ENCODE data around the gene TSHZ2. TPM values are rescaled to one million over a fixed set of nuclear protein-coding genes. Genes with fewer than 3 reads are reported as not detected.

Gene TSHZ2
- total RNA-seq, 2 experiments from 2014 or later, result 0.13 TPM; not detected in 1

GRCh38 chr20:53222416-53222815, 250.3 kb downstream of the TSHZ2 start:
- Mint-ChIP-seq H3K27ac (no peak overlapping the region), H3K27me3 (ENCODE audit: low read depth) (peaks cover 11% of the 10 kb centered on the region), H3K36me3 (ENCODE audit: low read depth) (no peaks in the 10 kb centered on the region), H3K9me3 (ENCODE audit: insufficient read depth) (no peaks in the 10 kb centered on the region), H3K4me1 (ENCODE audit: low read depth) (no peaks in the 10 kb centered on the region), H3K4me3 (no peak overlapping the region)
- no peak for DNase-seq
- ATAC-seq, result no peak
- ChIA-PET CTCF (interaction anchor here (1.6 kb wide), 1 partner anchor 14 kb away, joined by 4 read pairs; no protein-coding TSS in a partner anchor), POLR2A (no interaction called here)

GRCh38 chr20:53222932-53223331, 250.8 kb downstream of the TSHZ2 start:
- Mint-ChIP-seq H3K4me3 (no peak overlapping the region), H3K9me3 (ENCODE audit: insufficient read depth) (no peaks in the 10 kb centered on the region), H3K36me3 (ENCODE audit: low read depth) (no peaks in the 10 kb centered on the region), H3K27ac (no peak overlapping the region), H3K4me1 (ENCODE audit: low read depth) (no peaks in the 10 kb centered on the region), H3K27me3 (ENCODE audit: low read depth) (peaks cover 11% of the 10 kb centered on the region)
- ChIA-PET CTCF (interaction anchor here (1.0 to 1.6 kb wide), 3 partner anchors 8 to 839 kb away, joined by 3 to 4 read pairs (median 3); no protein-coding TSS in a partner anchor), POLR2A (no interaction called here)
- no peak for DNase-seq
- ATAC-seq, result no peak

DNA sequence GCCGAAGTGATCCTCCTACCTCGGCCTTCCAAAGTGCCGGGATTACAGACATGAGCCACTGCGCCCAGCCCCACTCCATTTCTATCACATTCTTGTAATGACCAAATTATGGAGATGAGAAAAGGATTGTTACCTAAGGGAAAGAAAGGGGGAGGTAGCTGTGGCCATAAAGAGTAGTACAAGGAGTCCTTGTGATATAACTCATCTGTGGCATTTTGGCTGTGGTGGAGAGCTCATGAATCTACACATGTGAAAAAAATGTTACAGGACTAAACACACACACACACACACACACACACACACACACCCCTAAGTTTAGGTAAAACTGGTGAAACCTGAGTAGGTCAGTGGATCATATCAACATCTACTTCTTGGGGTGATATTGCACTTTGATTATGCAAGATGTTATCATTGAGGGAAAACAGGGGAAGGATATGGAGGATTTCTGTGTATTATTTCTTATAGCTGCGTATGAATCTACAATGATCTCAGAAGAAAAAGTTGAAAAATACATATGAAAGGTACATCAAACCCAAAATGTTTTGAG, 251.5 kb downstream of the TSHZ2 start:
- no peaks in the 10 kb centered on the region for H3K4me1 Mint-ChIP-seq (ENCODE audit: low read depth)
- no peak overlapping the region for H3K4me3 Mint-ChIP-seq
- H3K27ac Mint-ChIP-seq, result no peak overlapping the region
- no peak for ATAC-seq
- no peaks in the 10 kb centered on the region for H3K36me3 Mint-ChIP-seq (ENCODE audit: low read depth)
- POLR2A ChIA-PET, result no interaction called here
- CTCF ChIA-PET, result interaction anchor here (1.0 to 1.4 kb wide), 2 partner anchors 9 to 838 kb away, joined by 3 read pairs; no protein-coding TSS in a partner anchor
- H3K27me3 Mint-ChIP-seq (ENCODE audit: low read depth), result peaks cover 11% of the 10 kb centered on the region
- DNase-seq, result no peak
- no peaks in the 10 kb centered on the region for H3K9me3 Mint-ChIP-seq (ENCODE audit: insufficient read depth)

DNA sequence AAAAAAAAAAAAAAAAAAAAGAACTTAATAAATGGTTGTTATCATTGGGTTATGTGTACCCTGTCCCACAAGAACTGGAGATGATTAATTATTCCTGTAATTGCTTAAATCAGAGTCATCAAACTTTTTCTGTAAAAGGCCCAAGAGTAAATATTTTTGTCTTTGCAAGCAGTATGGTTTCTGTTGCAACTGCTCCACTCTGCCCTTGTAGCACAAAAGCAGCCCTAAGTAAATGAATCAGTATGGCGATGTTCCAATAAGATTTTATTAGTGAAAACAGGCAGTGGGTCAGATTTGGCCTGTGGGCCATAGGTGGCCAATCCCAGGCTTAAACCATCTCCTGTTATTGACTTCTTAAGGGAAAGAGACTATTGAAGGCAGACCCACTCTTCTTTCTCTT, 252.7 kb downstream of the TSHZ2 start:
- no peaks in the 10 kb centered on the region for H3K36me3 Mint-ChIP-seq (ENCODE audit: low read depth)
- H3K4me1 Mint-ChIP-seq (ENCODE audit: low read depth), result no peaks in the 10 kb centered on the region
- DNase-seq (no peak), ATAC-seq (no peak)
- H3K27ac Mint-ChIP-seq, result no peak overlapping the region
- H3K27me3 Mint-ChIP-seq (ENCODE audit: low read depth), result peaks cover 11% of the 10 kb centered on the region
- H3K4me3 Mint-ChIP-seq, result no peak overlapping the region
- CTCF ChIA-PET, result no interaction called here
- H3K9me3 Mint-ChIP-seq (ENCODE audit: insufficient read depth), result no peaks in the 10 kb centered on the region
- POLR2A ChIA-PET, result no interaction called here

- POLR2A ChIA-PET, result no interaction called here
- Mint-ChIP-seq H3K27ac (no peak overlapping the region), H3K4me3 (no peak overlapping the region), H3K27me3 (ENCODE audit: low read depth) (peaks cover 13% of the 10 kb centered on the region), H3K4me1 (ENCODE audit: low read depth) (no peaks in the 10 kb centered on the region), H3K9me3 (ENCODE audit: insufficient read depth) (no peaks in the 10 kb centered on the region), H3K36me3 (ENCODE audit: low read depth) (no peaks in the 10 kb centered on the region)
- DNase-seq (no peak), ATAC-seq (no peak)
- CTCF ChIA-PET, result interaction anchor here (1.7 kb wide), 1 partner anchor 10 kb away, joined by 5 read pairs; no protein-coding TSS in a partner anchor
Observed at GRCh38 chr20:53226826-53227225, 254.7 kb downstream of the TSHZ2 start.

GRCh38 chr20:53227523-53227922, 255.4 kb downstream of the TSHZ2 start:
- DNase-seq, result no peak
- H3K27ac Mint-ChIP-seq, result no peak overlapping the region
- peaks cover 11% of the 10 kb centered on the region for H3K27me3 Mint-ChIP-seq (ENCODE audit: low read depth)
- no peaks in the 10 kb centered on the region for H3K4me1 Mint-ChIP-seq (ENCODE audit: low read depth)
- no peak for ATAC-seq
- ChIA-PET CTCF (no interaction called here), POLR2A (no interaction called here)
- H3K36me3 Mint-ChIP-seq (ENCODE audit: low read depth), result no peaks in the 10 kb centered on the region
- H3K9me3 Mint-ChIP-seq (ENCODE audit: insufficient read depth), result no peaks in the 10 kb centered on the region
- no peak overlapping the region for H3K4me3 Mint-ChIP-seq

DNA sequence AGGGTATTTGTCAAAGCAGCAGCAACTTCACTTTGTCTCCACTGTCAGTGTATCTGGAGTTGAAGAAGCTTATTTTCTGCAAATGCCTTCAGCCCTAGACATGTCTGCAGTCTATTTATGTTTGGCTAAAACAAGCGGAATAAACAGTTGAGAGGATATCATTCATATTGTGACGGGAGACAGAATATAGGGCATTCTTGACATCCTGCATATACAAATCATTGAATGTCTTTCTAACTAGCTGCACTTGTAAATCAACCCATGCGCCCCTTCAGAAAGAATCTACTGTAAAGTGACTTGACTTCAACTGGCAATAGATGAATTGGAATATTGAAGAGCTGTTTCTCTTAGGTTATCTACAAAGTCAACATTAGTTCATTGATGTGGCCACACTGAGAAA, 258.9 kb downstream of the TSHZ2 start:
- DNase-seq (no peak), ATAC-seq (no peak)
- Mint-ChIP-seq H3K27me3 (ENCODE audit: low read depth) (peaks cover 5% of the 10 kb centered on the region), H3K9me3 (ENCODE audit: insufficient read depth) (no peaks in the 10 kb centered on the region), H3K36me3 (ENCODE audit: low read depth) (no peaks in the 10 kb centered on the region), H3K27ac (no peak overlapping the region), H3K4me3 (no peak overlapping the region), H3K4me1 (ENCODE audit: low read depth) (no peaks in the 10 kb centered on the region)
- ChIA-PET POLR2A (no interaction called here), CTCF (no interaction called here)

- ATAC-seq, result no peak
- H3K9me3 Mint-ChIP-seq (ENCODE audit: insufficient read depth), result no peaks in the 10 kb centered on the region
- ChIA-PET CTCF (no interaction called here), POLR2A (no interaction called here)
- H3K36me3 Mint-ChIP-seq (ENCODE audit: low read depth), result no peaks in the 10 kb centered on the region
- no peak overlapping the region for H3K27ac Mint-ChIP-seq
- peaks cover 7% of the 10 kb centered on the region for H3K27me3 Mint-ChIP-seq (ENCODE audit: low read depth)
- no peaks in the 10 kb centered on the region for H3K4me1 Mint-ChIP-seq (ENCODE audit: low read depth)
- no peak overlapping the region for H3K4me3 Mint-ChIP-seq
- DNase-seq, result no peak
Observed at GRCh38 chr20:53237461-53237860, 265.3 kb downstream of the TSHZ2 start.

GRCh38 chr20:53238121-53238660, 266.0 kb downstream of the TSHZ2 start:
- H3K4me1 Mint-ChIP-seq (ENCODE audit: low read depth), result no peaks in the 10 kb centered on the region
- H3K27me3 Mint-ChIP-seq (ENCODE audit: low read depth), result peaks cover 10% of the 10 kb centered on the region
- H3K4me3 Mint-ChIP-seq, result no peak overlapping the region
- ChIA-PET POLR2A (no interaction called here), CTCF (no interaction called here)
- no peak for DNase-seq
- H3K27ac Mint-ChIP-seq, result no peak overlapping the region
- no peaks in the 10 kb centered on the region for H3K9me3 Mint-ChIP-seq (ENCODE audit: insufficient read depth)
- ATAC-seq, result no peak
- H3K36me3 Mint-ChIP-seq (ENCODE audit: low read depth), result no peaks in the 10 kb centered on the region

- ChIA-PET POLR2A (no interaction called here), CTCF (no interaction called here)
- ATAC-seq, result no peak
- Mint-ChIP-seq H3K27me3 (ENCODE audit: low read depth) (peaks cover 13% of the 10 kb centered on the region), H3K36me3 (ENCODE audit: low read depth) (no peaks in the 10 kb centered on the region), H3K27ac (no peak overlapping the region), H3K9me3 (ENCODE audit: insufficient read depth) (no peaks in the 10 kb centered on the region), H3K4me1 (ENCODE audit: low read depth) (no peaks in the 10 kb centered on the region), H3K4me3 (no peak overlapping the region)
- DNase-seq, result no peak
Observed at GRCh38 chr20:53243152-53243551, 271.0 kb downstream of the TSHZ2 start.

DNA sequence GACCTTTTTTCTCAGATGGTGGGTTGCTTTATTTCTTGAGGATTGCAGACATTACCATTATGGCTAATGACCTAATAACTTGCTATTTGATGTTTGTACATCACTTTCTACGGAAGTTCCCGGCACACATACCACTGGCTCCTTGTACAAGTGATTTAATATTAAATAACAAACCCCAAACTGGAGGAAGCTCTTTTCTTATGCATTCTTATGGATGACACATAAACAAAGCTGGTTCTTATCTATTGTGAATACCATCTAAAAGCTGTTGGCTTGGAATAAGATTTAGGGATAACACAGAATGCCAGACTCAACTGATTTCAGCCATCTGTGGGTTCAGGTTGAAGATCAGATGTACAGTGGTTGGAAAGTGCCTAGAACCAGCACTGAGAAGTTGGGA, 272.6 kb downstream of the TSHZ2 start:
- H3K27me3 Mint-ChIP-seq (ENCODE audit: low read depth), result peaks cover 9% of the 10 kb centered on the region
- CTCF ChIA-PET, result no interaction called here
- no peak overlapping the region for H3K4me3 Mint-ChIP-seq
- ATAC-seq, result no peak
- H3K9me3 Mint-ChIP-seq (ENCODE audit: insufficient read depth), result no peaks in the 10 kb centered on the region
- no peak for DNase-seq
- POLR2A ChIA-PET, result no interaction called here
- H3K36me3 Mint-ChIP-seq (ENCODE audit: low read depth), result no peaks in the 10 kb centered on the region
- no peak overlapping the region for H3K27ac Mint-ChIP-seq
- no peaks in the 10 kb centered on the region for H3K4me1 Mint-ChIP-seq (ENCODE audit: low read depth)

DNA sequence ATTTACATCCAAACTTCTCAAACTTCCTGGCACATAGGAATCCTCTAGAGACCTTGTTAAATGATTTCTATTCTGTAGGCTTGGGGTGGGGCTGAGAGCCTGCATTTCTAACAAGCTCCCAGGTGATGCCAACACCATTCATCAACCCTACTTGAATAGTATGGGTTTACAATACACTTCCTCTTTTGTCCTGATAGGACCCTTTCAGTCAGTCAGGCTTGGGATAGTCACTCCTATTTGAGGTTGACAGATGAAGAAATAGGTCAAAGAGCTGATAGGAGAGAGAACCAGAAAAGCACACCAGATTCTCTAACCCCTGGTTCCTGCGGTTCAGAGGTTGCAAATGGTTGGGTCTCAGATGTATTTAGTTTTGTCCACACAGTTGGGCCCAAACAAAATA, 273.4 kb downstream of the TSHZ2 start:
- Mint-ChIP-seq H3K9me3 (ENCODE audit: insufficient read depth) (no peaks in the 10 kb centered on the region), H3K4me3 (no peak overlapping the region), H3K4me1 (ENCODE audit: low read depth) (no peaks in the 10 kb centered on the region), H3K27me3 (ENCODE audit: low read depth) (peaks cover 9% of the 10 kb centered on the region), H3K27ac (no peak overlapping the region), H3K36me3 (ENCODE audit: low read depth) (no peaks in the 10 kb centered on the region)
- no peak for ATAC-seq
- no peak for DNase-seq
- POLR2A ChIA-PET, result no interaction called here
- CTCF ChIA-PET, result no interaction called here

DNA sequence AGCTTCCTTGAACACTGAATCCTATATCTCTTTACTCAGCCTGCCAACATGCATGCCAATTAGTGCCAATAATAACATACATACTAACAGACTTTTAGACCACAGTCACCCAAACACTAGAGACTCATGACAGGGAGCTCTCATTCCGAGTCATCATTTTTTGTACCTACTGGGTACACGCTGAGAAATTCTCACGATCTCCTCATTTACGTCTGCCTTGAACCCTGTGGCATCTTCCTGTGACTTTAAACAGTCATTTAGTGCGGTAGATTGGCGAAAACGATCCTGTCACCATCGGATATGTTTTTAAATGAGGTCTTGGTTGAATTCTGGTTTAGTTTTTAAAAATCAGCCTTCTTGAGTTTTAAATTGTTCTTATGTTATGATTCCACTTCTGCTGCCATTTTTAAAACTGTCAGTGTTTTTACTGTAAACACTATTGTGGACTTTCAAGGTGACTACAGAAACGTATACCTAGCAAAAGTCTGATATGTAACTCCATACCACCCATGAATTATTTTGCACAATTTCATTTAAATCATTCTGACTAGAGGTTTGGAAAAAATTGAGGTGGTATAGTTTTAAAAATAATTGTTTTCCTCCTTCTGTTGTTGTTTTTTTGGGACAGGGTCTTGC, 275.4 kb downstream of the TSHZ2 start:
- DNase-seq, result no peak
- CTCF ChIA-PET, result no interaction called here

More for the DNA sequence above, 275.4 kb downstream of the TSHZ2 start:
- Mint-ChIP-seq H3K9me3 (ENCODE audit: insufficient read depth) (no peaks in the 10 kb centered on the region), H3K36me3 (ENCODE audit: low read depth) (no peaks in the 10 kb centered on the region), H3K27me3 (ENCODE audit: low read depth) (peaks cover 10% of the 10 kb centered on the region), H3K27ac (no peak overlapping the region), H3K4me1 (ENCODE audit: low read depth) (no peaks in the 10 kb centered on the region), H3K4me3 (no peak overlapping the region)
- POLR2A ChIA-PET, result no interaction called here
- no peak for ATAC-seq

Data from activated CD8-positive, alpha-beta T cell treated with anti-CD3 and anti-CD28 coated beads, Interleukin-2, amount 10 ng/mL, durations not matched to agents 7 days and 5 days (primary cell).